ENCODE data around the gene GLI3.

Gene GLI3

GRCh38 chr7:42096681-42097561, 140.1 kb downstream of the GLI3 start:
- H3K4me3 ChIP-seq (ENCODE audit: low read depth, low read length), result no peak overlapping the region
- TF ChIP-seq CTCF (IDR thresholded peaks at IDR 0.05; ENCODE audit: low read depth, low read length), result no peak

GRCh38 chr7:42096268-42096667, 140.7 kb downstream of the GLI3 start:
- H3K4me3 ChIP-seq (ENCODE audit: low read depth, low read length), result no peak overlapping the region
- no peak for TF ChIP-seq CTCF (IDR thresholded peaks at IDR 0.05; ENCODE audit: low read depth, low read length)

- no peak for TF ChIP-seq CTCF (IDR thresholded peaks at IDR 0.05; ENCODE audit: low read depth, low read length)
- no peak overlapping the region for H3K4me3 ChIP-seq (ENCODE audit: low read depth, low read length)
These were observed 141.2 kb downstream of the GLI3 start for GRCh38 chr7:42095791-42096190.

GRCh38 chr7:42093349-42093905, 143.6 kb downstream of the GLI3 start:
- no peak for TF ChIP-seq CTCF (IDR thresholded peaks at IDR 0.05; ENCODE audit: low read depth, low read length)
- no peak overlapping the region for H3K4me3 ChIP-seq (ENCODE audit: low read depth, low read length)

- no peak for TF ChIP-seq CTCF (IDR thresholded peaks at IDR 0.05; ENCODE audit: low read depth, low read length)
- H3K4me3 ChIP-seq (ENCODE audit: low read depth, low read length), result no peak overlapping the region
These were observed 145.3 kb downstream of the GLI3 start for GRCh38 chr7:42091461-42092291.

GRCh38 chr7:42090806-42091205, 146.2 kb downstream of the GLI3 start:
- no peak overlapping the region for H3K4me3 ChIP-seq (ENCODE audit: low read depth, low read length)
- TF ChIP-seq CTCF (IDR thresholded peaks at IDR 0.05; ENCODE audit: low read depth, low read length), result no peak

All from WI38 (cell line).